ENCODE measurements around the gene TMEM273.

- TF ChIP-seq CTCF (optimal IDR thresholded peaks at IDR 0.05 in 1 of 3, IDR thresholded peaks at IDR 0.05 in 1 of 3, conservative IDR thresholded peaks at IDR 0.05 in 1 of 3; ENCODE audit: extremely low read depth in 1 of 3, insufficient read depth in 2 of 3, low read length in 3 of 3) (no peak), EZH2 (IDR thresholded peaks at IDR 0.05; ENCODE audit: low read length) (no peak)
Measured at GRCh38 chr10:49212076-49212475, 23.9 kb upstream of the TMEM273 start.

Data from keratinocyte (primary cell).